Ovary (tissue), 3 donors: ENCODE measurements around the gene CENPF.
"Not testable (repeated sequence)": the region's sequence is repeated elsewhere in the genome, so short reads cannot be mapped to it uniquely, and the experiment has no call there.

Experiments
- CTCF ChIP-seq, 3 donors: fragments of 450-650 bp in 2 of 3; fragments of 200-600 bp in 1 of 3; IDR thresholded peaks; one replicate each; pipeline versions ENCODE4 v1.5.1 to v1.8.0; 2016 to 2022; ENCODE audit warnings: antibody characterized with exemption in 3 of 3, mild to moderate bottlenecking in 1 of 3
- EP300 ChIP-seq: sonication (generic); formaldehyde crosslinking; IDR thresholded peaks from one replicate; pipeline ENCODE4 v1.6.1; 2017; ENCODE audit warnings: antibody characterized with exemption
- POLR2A ChIP-seq: fragments of 450-650 bp; IDR thresholded peaks from one replicate; pipeline ENCODE4 v1.6.1; 2017; ENCODE audit warnings: antibody characterized with exemption, mild to moderate bottlenecking, moderate library complexity
- donor health status: DM: no; HTN: no; CAD: no.

DNA sequence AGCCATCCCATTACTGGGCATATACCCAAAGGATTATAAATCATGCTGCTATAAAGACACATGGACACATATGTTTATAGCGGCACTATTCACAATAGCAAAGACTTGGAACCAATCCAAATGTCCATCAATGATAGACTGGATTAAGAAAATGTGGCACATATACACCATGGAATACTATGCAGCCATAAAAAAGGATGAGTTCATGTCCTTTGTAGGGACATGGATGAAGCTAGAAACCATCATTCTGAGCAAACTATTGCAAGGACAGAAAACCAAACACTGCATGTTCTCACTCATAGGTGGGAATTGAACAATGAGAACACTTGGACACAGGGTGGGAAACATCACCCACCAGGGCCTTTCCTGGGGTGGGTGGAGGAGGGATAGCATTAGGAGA lies 72.5 kb downstream of the CENPF start:
- not testable (repeated sequence) for TF ChIP-seq CTCF (IDR thresholded peaks at IDR 0.05); POLR2A; EP300
